ENCODE data around the gene SYF2. TPM values are rescaled to one million over a fixed set of nuclear protein-coding genes. Genes with fewer than 3 reads are reported as not detected.

The SYF2 gene
- total and polyA plus RNA-seq, 2 donors (not counting 3 experiments of a cell fraction or from before 2014, with no cell fraction given) = 9.3 to 38.0 TPM

GRCh38 chr1:25180996-25181395 lies 51.3 kb downstream of the SYF2 start:
- DNase-seq (ENCODE audit: low read depth, low spot score) = no peak
- no peak overlapping the region for H2AFZ ChIP-seq (ENCODE audit: low read depth, low read length)
- no peak overlapping the region for H3K4me2 ChIP-seq (ENCODE audit: insufficient read depth, low read length)
- H3K36me3 ChIP-seq (ENCODE audit: control insufficient read depth in 2 of 2, extremely low read depth in 1 of 2, insufficient read depth in 2 of 2, low read length in 2 of 2) = no peaks in the 10 kb centered on the region
- no peaks in the 10 kb centered on the region for H3K4me1 ChIP-seq (ENCODE audit: control insufficient read depth, extremely low read depth, insufficient read depth, low read length)
- dilution Hi-C loops (cut with MboI; ENCODE audit: extremely low pct_ligation_motif_present, low sequenced_read_pairs) = no loop called here
- intact Hi-C loops (cut with micrococcal nuclease) = no loop called here
- BruUV-seq (replicated peaks) = no TSS peak
- POLR2A ChIA-PET = no interaction called here
- FAIRE-seq = no peak
- no peak overlapping the region for H3K4me3 ChIP-seq (replicated peaks in 1 of 3; ENCODE audit: insufficient read depth in 1 of 3, low read depth in 1 of 3, low read length in 3 of 3)
- no peaks in the 10 kb centered on the region for H4K20me1 ChIP-seq (replicated peaks; ENCODE audit: control insufficient read depth, extremely low read depth, insufficient read depth, low read length)
- no peak overlapping the region for H3K27ac ChIP-seq (ENCODE audit: insufficient read depth, low read depth, low read length)
- no peaks in the 10 kb centered on the region for H3K9me3 ChIP-seq (replicated peaks; ENCODE audit: control insufficient read depth, insufficient read depth, low read length)
- H3K9ac ChIP-seq (replicated peaks; ENCODE audit: extremely low read depth, insufficient read depth, low read length) = no peak overlapping the region
- peaks cover 0 to 2% of the 10 kb centered on the region in 2 experiments for H3K27me3 ChIP-seq (ENCODE audit: control insufficient read depth in 2 of 2, insufficient read depth in 2 of 2, low read length in 2 of 2)
- no peaks in the 10 kb centered on the region for H3K79me2 ChIP-seq (ENCODE audit: control insufficient read depth, insufficient read depth, low read length)
- H3K9me1 ChIP-seq (replicated peaks; ENCODE audit: control insufficient read depth, extremely low read depth, insufficient read depth, low read length) = no peaks in the 10 kb centered on the region
- CTCF ChIA-PET = no interaction called here
- TF ChIP-seq, protein P1, sequence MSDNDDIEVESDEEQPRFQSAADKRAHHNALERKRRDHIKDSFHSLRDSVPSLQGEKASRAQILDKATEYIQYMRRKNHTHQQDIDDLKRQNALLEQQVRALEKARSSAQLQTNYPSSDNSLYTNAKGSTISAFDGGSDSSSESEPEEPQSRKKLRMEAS (IDR thresholded peaks at IDR 0.05; ENCODE audit: insufficient read depth, insufficient read length) = no peak
- TF ChIP-seq EZH2 (IDR thresholded peaks at IDR 0.05; ENCODE audit: borderline replicate concordance, low read depth, low read length, severe bottlenecking) (no peak), GATA2 (IDR thresholded peaks at IDR 0.05; ENCODE audit: insufficient read depth, insufficient read length, low read depth, low read length) (no peak), POLR2A (IDR thresholded peaks at IDR 0.05; ENCODE audit: low read depth, low read length) (no peak), MYC (IDR thresholded peaks at IDR 0.05; ENCODE audit: low read depth, low read length) (no peak), POLR2AphosphoS5 (IDR thresholded peaks at IDR 0.05; ENCODE audit: insufficient read depth, low read depth, low read length) (no peak), JUN (IDR thresholded peaks at IDR 0.05; ENCODE audit: borderline replicate concordance, insufficient read depth, insufficient read length, low read depth) (no peak), FOS (IDR thresholded peaks at IDR 0.05; ENCODE audit: borderline replicate concordance, insufficient read depth, low read length) (no peak)
- TF ChIP-seq, protein P2, sequence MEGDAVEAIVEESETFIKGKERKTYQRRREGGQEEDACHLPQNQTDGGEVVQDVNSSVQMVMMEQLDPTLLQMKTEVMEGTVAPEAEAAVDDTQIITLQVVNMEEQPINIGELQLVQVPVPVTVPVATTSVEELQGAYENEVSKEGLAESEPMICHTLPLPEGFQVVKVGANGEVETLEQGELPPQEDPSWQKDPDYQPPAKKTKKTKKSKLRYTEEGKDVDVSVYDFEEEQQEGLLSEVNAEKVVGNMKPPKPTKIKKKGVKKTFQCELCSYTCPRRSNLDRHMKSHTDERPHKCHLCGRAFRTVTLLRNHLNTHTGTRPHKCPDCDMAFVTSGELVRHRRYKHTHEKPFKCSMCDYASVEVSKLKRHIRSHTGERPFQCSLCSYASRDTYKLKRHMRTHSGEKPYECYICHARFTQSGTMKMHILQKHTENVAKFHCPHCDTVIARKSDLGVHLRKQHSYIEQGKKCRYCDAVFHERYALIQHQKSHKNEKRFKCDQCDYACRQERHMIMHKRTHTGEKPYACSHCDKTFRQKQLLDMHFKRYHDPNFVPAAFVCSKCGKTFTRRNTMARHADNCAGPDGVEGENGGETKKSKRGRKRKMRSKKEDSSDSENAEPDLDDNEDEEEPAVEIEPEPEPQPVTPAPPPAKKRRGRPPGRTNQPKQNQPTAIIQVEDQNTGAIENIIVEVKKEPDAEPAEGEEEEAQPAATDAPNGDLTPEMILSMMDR (IDR thresholded peaks at IDR 0.05; ENCODE audit: extremely low read depth in 1 of 2, insufficient read depth in 1 of 2, low read depth in 1 of 2, low read length in 2 of 2) = no peak
